SU-DHL-6 (cell line): ENCODE data around the gene PRM1.

Source experiments
- CTCF ChIP-seq: fragments of 200-600 bp; sonication (generic); IDR thresholded peaks from one replicate; pipeline ENCODE4 v1.5.1; 2017; ENCODE audit warnings: antibody characterized with exemption, mild to moderate bottlenecking, low read length, moderate library complexity; ENCODE audit not compliant: insufficient read depth, poor library complexity, severe bottlenecking
- EZH2phosphoT487 ChIP-seq: fragments of 200-600 bp; sonication (generic), shearing (Covaris generic); conservative IDR thresholded peaks from 2 replicates; pipeline ENCODE4 v1.6.1; 2018; ENCODE audit warnings: mild to moderate bottlenecking, antibody characterized with exemption, low read length, moderate library complexity, mixed read lengths

DNA sequence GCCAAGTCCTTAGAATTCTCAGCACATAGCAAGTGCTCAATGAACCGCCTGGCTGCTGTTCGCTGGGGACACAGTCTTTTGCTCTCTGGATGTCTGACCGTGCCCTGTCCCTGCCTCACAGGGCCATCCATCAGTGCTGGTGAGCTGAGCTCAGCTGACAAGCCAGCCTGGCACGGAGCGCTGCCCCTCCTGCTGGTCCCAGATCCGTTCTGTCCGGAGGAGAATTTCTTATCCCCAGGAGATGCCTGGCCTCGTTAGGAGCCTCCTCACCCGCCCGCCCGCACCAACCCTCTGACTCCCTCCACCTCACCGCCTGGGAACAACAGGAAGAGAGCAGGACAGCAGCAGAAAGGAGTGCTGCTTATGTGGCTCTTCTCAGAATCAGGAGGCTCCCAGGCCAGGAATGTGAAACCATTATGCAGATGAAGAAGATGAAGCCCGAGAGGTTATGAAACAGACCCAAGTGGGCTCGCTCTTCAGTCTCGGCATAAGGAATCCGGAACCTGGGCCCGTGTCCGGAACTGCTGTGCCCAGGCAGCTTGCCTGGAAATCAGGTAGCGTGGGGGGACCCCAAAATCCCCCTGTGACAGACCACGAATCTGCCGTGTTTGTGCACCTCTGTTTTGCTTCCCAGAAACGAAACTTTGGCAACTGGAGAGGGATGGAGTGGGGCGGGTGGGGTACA is 35.3 kb upstream of the PRM1 start:
- TF ChIP-seq CTCF (no peak), EZH2phosphoT487 (no peak)
